ENCODE data around the gene ZNF710.

Gene ZNF710

DNA sequence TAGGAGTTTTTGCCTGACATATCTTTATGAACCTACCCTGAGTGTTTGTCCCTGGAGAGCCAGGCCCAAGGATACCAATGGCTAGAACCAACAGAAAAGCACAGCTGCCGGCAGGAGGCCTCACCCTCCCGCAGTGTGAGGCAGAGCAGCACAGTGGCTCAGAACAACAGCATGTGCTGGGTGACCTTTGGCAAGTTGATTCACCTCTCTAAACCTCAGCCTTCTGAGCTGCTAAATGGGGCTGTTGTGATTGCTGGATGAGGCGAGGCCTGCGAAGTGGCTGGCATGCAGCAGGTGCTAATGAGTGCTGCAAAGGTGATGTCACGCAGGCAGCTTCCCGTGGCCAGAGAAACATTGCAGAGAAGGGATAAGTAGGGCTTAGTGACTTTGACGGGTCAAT, 77.8 kb downstream of the ZNF710 start:
- DNase-seq (ENCODE audit: low read depth in 2 of 3, low spot score in 2 of 3), result no peak

DNA sequence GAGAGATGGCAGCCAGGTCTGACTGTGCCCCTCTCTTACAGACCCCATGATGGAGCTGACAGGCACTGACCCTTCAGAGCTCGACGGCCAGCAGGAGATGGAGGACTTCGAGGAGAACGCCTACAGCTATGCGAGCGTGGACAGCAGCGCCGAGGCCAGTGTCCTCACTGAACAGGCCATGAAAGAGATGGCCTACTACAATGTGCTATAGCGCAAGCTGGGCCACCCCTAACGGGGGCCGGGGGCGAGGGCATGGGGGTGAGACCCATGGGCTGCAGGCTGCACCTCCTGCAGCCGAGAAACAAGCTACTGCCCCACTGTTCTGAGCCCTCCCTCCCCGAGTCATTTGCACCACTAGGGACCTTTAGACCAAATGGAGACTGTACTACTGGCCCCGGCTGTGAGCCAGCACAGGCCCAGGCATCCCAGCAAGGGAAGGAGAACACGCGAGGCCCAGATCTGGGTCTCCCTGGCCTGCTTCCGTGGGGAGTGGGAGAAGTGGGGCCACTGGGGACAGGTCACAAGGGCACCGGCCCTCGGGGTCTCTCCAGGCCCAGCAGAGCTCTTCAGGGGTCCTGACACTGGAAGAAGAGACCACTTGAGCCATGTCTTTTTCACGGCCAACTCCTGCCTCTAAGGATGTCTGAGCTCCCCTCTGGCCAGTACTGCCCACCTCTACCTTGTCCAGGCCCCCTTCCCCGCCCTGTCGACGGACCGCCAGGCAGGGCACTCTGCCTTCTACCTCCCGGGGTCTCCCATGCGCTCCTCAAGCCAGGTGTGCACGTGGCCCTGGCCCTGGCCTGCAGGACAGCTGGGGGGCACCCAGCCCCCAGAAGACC, 78.7 kb downstream of the ZNF710 start:
- no peak for DNase-seq (ENCODE audit: low read depth in 2 of 3, low spot score in 2 of 3)

DNA sequence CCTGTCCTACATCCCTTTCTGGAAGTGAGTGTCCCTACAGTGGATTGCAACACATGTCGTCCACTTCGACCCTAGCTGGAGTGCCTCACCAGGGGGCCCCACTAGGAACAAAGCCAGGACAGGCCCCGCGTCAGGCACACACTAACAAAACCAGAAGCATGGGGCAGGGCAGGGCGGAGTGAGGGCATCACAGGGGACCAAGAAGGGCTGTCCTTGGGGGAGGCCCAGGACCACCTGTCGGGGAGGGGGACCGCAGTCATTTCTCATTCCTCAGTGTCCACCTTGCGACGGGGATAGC, 79.3 kb downstream of the ZNF710 start:
- no peak for DNase-seq (ENCODE audit: low read depth in 2 of 3, low spot score in 2 of 3)

DNA sequence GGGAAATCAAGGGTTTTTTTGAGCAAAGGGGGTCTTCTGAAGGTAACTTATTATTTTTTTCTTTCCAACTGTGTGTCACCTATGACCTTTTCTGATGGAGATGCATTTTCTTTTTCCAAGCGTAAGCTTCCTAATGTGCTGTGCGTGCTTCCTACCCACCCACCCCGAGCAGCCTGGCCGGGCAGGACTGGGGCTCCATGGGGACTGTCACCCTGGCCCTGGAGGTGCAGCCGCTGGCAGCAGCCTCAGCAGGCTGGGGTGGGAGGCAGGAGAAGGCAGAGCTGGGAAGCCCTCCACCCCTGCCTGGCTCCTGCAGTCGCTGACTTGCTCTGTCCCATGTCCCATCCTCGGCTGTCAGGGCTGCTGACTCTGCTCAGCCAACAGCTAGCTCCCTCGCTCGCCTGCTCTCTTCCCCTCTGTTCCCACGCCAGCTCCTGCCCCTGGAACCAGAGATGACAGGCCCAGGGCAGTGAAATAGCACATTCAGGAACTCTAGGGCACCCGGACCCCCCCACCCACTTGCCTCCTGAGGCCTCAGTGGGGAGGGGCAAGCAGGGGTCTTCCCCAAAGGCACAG, 79.8 kb downstream of the ZNF710 start:
- DNase-seq (ENCODE audit: low read depth in 2 of 3, low spot score in 2 of 3), result no peak

DNA sequence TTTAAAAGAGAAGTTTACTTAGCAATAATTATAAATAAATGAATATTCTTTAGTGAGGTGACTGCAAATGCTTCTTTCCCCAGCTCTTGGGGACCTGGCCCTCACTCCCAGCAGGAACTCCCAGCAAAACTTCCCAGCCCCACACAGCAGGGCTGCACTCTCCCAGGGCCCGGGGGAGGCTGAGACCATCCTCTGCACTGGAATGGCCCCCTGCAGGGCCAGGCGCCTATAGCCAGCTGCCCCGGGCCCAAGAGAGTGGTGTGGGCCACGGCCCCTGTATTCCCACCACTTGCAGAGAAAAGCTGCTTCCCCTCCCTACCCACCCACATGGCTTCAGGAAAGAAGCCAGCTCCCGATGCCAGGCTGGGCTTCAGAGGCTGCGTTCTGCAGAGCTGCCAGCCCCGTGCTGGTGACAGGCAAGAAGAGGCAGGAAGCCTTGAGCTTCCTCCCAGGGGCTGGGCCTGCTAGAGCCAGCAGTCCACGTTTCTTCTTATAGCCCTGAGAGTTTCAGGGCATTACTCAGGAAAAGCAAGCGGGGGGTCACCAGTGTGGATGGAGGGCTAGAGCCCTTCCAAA, 81.1 kb downstream of the ZNF710 start:
- no peak for DNase-seq (ENCODE audit: low read depth in 2 of 3, low spot score in 2 of 3)

DNA sequence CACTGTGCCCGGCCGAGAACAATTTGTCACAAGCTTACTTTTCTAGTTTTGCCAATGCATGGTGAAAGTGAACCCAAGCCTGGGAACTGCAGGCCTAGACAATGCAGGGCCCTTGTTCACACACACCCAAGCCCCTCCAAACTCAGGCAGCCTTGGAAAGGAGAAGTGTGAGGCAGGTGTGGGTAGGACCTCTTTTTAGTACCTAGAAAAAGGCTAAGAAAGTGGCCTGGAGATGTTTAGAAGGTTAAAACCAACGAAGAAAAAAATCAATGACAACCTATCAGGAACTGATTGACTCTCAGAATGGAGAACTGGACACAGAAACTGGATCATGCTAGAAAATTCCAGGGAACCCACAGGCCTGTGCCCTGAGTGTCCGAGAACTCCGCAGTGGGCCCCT, 82.3 kb downstream of the ZNF710 start:
- DNase-seq (ENCODE audit: low read depth in 2 of 3, low spot score in 2 of 3), result no peak

DNA sequence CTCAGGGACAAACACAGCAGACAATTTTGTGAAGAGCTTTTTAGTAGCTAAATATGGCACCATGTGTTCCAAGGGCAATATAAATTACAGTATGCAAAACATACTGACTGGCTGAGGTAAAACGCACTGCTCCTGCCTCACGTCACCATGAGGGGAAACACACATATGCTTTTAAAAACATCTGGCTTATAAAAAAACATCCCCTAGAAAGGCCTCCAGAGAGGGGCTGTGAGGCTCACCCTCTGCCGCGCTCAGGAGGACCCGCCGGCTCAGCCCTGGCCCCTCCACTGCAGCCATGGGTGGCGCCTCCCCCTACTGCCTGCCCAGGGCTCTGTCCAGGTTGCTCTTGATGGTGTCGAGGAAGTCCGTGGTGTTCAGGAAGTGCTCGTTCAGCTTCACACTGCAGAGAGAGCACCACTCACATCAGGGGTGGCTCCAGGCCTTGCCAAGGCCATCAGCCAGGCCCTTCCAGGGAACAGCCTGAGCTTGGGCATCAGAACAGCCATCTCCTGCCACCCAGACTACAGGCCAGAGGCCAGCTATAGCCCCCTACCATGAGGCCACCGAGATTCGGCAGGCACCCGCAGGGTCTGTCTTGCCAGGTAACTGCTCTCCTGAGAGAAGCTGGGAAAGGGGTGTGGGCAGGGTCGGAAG, 83.0 kb downstream of the ZNF710 start:
- DNase-seq (ENCODE audit: low read depth in 2 of 3, low spot score in 2 of 3), result no peak

DNA sequence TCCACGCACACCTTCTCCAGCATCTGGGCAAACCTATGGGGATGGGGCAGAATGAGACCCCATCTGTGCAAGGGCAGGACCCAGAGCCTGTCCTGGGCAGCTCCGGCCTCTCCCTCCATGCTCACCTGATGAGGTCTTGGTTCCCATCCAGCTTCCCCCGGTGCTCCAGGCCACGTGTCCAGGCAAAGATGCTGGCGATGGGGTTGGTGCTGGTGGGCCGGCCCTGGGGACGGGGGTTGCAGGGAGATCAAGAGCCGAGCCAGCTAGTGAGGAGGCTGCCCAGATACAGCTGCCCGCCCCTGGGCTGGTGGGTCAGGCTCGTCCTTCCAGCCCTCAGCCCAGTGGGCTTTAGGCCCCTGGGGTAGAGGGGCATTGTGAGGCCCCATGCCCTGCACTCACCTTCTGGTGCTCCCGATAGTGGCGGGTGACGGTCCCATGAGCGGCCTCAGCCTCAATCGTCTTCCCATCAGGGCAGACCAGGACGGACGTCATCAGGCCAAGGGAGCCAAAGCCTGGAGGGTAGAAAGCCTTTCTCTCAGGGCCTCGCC, 83.8 kb downstream of the ZNF710 start:
- DNase-seq (ENCODE audit: low read depth in 2 of 3, low spot score in 2 of 3), result no peak

DNA sequence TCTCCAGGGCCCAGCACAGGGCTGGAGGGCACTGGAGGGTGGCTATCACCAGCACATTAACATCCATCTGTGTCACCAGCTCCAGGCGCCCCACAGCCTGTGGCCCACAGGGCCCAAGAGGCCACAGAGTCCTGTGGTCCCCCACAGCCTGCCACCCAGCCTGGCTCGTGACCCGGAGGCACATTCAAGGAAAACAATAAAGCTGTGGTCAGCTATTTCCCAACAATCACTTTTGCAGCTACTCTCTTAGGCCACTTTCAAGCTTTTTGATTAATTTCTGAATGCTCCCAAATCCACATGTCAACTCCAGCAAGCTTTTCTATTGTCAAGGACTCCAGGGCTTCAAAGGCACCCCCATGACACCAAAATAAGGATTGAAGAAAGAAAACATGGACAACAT, 84.4 kb downstream of the ZNF710 start:
- no peak for DNase-seq (ENCODE audit: low read depth in 2 of 3, low spot score in 2 of 3)

DNA sequence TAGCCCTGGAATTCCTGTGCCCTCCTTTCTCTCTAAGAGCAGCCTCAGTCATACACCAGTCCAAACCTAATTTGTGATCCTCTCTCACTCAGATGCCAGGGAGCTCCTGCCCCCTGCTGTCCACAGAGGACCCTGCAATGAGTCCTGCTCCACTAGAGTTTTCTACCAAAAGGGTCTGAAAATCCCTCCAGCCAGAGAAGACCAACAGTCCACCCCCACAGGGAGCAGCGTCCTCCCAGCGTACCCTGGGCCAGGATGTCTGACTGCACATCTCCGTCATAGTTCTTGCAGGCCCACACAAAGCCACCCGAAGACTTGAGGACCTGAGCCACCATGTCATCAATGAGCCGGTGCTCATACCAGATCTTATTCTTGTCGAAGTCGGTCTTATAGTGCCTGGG, 85.7 kb downstream of the ZNF710 start:
- no peak for DNase-seq (ENCODE audit: low read depth in 2 of 3, low spot score in 2 of 3)

DNA sequence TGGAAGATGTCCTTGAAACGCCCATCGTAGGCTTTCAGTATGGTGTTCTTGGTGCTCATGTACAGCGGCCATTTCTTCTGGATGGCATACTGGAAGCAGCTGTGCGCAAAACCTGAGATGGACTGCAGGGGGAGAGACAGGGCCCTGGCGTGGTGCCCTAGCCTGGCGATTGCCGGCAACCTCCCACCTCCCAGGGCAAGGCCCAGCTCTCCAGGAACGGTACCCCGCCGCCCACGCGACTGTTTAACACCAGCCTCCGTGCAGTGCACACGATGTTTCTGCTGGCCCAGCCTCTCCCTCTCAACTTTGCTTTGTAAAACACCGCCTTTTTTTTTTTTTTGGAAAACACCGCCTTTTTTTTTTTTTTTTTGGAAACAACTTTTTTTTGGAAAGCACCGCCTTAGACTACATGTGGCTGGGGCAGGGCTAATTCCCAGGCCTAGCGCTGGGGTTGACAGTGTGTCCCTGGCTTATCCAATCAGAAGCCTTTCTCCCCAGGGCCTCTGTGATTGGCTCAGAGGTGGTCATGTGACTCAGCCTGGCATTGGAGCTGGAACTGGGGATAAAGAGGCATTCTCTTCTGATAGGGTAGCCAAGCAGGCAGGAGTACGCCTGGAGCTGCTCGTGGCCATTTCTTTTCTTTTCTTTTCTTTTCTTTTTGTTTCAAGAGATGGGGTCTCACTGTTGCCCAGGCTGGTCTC, 86.5 kb downstream of the ZNF710 start:
- no peak for DNase-seq (ENCODE audit: low read depth in 2 of 3, low spot score in 2 of 3)

DNA sequence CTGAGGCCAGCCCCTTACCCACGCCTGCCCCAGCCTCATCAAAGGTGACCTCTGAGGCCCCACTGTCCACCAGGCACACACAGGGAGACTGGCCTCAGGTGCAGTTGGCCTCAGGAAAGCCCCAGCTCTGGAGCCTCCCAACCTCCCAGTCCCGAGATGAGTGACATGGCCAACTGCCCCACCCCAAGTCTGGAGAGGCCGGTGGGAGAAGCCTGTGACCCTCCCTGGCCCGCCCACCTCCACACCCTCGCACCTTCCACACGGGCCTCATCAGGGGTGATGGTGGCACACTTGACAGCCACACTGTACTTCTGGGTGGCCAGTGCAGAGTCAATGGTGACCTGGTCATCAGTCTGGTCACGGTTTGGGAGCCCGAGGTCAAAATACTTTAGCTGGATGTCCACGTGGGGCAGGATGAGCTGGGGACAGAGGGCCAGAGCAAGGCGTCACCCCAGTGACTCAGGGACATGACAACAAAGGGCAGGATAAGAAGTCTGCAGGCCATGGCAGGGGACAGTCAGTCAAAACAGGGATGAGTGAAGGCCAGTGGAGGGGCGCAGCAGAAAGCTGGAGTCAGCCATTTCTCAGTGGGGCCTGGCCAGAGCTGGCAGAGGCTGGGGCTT, 89.2 kb downstream of the ZNF710 start:
- no peak for DNase-seq (ENCODE audit: low read depth in 2 of 3, low spot score in 2 of 3)

DNA sequence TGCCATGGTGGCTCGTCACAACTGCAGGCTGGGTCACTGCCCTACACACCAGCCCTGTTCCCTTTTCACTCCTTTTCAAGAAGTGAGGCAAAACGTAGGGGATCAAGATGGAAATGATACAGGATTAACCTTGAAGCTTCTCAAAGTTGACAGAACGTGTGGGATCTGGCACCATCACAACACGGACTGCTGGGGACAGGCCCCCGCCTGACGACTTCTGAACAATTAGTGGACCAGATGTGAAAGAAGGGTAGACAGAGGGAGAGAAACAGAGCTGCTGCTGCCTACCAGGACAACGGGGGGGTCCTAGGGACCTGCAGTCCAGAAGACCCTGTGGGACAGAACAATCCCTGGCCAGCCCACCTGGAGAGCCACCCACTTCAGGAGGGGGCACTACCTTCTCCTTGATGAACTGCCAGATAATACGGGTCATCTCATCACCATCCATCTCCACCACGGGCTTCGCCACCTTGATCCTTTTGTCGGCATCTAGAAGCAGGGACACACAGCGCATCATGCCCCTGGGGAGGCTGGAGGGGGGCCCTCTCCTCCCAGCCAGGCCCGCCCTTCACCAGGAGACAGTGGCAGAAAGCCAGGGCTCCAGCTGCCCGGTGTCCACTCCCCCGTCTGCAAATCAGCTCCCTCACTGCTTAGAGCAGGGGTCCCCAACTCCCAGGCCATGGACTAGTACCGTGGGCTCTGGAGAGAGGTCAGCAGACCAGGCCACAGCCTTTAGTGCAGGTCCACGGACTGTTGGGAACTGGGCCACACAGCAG, 90.2 kb downstream of the ZNF710 start:
- no peak for DNase-seq (ENCODE audit: low read depth in 2 of 3, low spot score in 2 of 3)

DNA sequence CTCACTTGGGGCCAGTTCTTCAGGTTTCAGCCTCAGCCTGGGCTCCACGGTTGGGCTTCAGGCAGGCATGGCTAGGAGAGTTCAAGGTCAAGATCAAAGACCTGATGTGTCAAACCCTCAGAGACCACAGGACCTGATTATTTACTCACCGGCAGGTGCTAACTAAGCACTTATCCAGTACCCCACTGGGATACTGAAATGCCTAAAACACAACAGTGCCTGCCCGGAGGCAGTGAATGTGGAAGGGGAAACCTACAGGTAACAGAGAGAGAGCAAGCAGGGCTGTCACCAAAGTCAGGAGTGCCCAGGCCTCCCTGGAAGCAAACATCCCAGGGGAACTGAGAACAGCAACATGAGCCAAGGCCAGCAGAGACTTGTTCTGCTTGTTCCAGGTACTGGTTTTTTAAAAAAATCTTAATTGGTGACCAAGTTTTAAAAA, 94.4 kb downstream of the ZNF710 start:
- DNase-seq (ENCODE audit: low read depth in 2 of 3, low spot score in 2 of 3), result no peak

DNA sequence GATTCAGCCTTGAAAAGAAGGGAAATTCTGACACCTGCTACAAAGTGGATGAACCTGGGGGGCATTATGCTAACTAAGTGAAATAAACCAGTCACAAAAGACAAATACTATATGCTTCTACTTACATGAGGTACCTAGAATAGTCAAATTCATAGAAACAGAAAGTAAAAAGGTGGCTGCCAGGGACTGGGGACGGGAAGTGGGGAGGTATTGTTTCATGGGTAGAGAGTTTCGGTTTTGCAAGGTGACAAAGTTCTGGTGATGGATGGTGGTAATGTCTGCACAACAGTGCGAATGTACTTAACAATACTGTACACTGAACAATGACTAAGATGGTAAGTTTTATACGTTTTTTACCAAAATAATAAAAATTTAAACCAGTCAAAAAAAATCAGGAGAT, 96.4 kb downstream of the ZNF710 start:
- DNase-seq (ENCODE audit: low read depth in 2 of 3, low spot score in 2 of 3), result no peak

DNA sequence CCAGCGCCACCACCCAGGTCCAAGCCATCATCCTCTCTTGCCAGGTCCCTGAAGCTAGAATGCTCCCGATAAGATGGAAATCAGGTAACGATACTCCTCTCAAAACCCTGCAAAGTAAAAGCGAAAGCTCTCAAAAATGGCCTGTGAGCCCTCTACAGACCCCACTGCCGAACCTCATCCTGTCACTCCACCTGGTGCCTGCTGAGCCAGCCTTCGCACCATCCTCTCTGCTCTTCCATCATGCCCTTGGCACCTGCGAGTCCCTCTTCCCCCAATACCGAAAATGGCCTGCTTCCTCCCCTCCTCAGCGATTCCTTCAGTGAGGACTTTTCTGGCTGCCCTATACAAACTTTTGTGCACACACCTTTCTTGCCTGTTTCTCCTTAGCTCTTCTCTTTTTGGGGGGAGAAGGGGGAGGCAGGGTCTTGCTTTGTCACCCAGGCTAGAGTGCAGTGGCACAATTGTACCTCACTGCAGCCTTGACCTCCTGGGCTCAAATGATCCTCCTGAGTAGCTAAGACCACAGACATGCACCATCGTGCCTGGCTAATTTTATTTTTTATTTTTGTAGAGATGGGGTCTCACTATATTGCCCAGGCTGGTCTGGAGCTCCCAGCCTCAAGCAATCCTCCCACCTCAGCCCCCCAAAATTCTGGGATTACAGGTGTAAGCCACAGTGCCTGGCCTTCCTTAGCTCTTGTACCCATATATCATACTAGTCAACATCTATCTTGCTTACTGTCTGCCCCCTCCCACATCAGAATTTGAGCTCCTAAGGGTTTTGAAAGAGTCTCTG, 98.1 kb downstream of the ZNF710 start:
- no peak for DNase-seq (ENCODE audit: low read depth in 2 of 3, low spot score in 2 of 3)

DNA sequence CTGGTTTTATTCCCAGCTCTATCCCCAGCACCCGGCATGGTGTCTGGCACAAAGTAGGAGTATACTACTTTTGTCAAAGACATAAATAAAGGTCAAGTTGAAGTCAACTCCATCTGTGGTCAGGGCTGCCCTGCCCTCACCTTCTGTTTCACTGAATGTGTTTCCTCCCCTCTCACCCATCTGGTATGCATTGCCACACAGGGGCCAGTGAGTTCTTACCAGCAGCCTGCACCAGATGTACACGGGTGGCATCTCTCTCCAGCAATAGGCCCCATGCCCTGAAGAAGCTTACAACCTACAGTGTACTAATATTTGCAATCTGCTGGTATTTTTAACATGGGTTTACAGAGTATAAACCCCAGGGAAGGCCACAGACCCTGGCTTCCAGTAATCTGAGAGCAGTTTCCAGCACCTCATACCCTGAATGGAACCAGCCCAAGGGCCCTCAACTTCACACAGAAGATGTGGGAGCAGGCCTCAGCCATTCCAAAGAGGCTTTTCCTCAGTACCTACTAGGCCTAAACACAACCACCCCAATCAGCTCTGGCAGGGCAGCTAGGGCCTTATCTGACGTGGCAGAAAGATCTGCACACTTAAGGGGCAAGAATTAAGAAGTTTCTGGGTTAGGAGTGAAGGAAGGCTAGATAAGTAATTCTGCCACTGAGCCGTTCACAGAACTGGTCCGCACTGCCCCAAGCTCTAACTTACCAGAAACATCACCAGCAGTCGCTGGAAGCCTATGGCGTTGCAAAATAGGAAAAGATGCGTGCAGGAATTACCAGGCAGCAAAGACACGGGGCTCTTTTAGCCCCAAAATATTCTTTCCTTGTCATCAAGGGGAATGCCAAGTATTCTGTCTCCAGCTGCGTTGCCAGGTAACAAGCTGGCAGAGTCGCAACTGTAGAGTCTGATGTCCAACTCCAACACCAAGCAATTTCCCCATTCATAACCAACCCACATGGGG, 99.0 kb downstream of the ZNF710 start:
- no peak for DNase-seq (ENCODE audit: low read depth in 2 of 3, low spot score in 2 of 3)

All from activated CD8-positive, alpha-beta memory T cell treated with anti-CD3 and anti-CD28 coated beads for 48 hours (primary cell).